ENCODE measurements around the gene ZMYND10.
A peak's percentile ranks its signal among the peaks of the same experiment; 100 is the strongest.

GRCh38 chr3:50337175-50337861 lies 8.2 kb downstream of the ZMYND10 start:
- TF ChIP-seq POLR2A (IDR thresholded peaks at IDR 0.05) (peak; percentile 92), CTCF (IDR thresholded peaks at IDR 0.05) (no peak)
